ENCODE data around the gene TMED9.

- TF ChIP-seq POLR2AphosphoS5 (IDR thresholded peaks at IDR 0.05; ENCODE audit: borderline replicate concordance, low read depth, low read length) (peak; percentile 3; the same call in 1 of the 2 replicates), EZH2 (IDR thresholded peaks at IDR 0.05) (no peak), FOXP2 (optimal IDR thresholded peaks at IDR 0.05; ENCODE audit: control extremely low read depth, extremely low read length, insufficient read depth) (no peak)
Measured at GRCh38 chr5:177601126-177601525, 9.1 kb downstream of the TMED9 start.

All from SK-N-MC (cell line).